ENCODE data around the gene AGPS. TPM values are rescaled to one million over a fixed set of nuclear protein-coding genes. Genes with fewer than 3 reads are reported as not detected.

Gene AGPS
- total RNA-seq, 1 experiment from 2014 or later: 69.9 TPM

GRCh38 chr2:177506505-177506904, 113.9 kb downstream of the AGPS start:
- H3K4me3 Mint-ChIP-seq (ENCODE audit: low read depth, unreplicated experiment): no peak overlapping the region
- CTCF ChIA-PET: no interaction called here
- no peaks in the 10 kb centered on the region for H3K27me3 Mint-ChIP-seq (ENCODE audit: unreplicated experiment)
- no peak for TF ChIP-seq CTCF (IDR thresholded peaks at IDR 0.05; ENCODE audit: unreplicated experiment)
- H3K9me3 Mint-ChIP-seq (ENCODE audit: low read depth, unreplicated experiment): no peaks in the 10 kb centered on the region
- no TSS peak for BruUV-seq (replicated peaks)
- H3K27ac Mint-ChIP-seq (ENCODE audit: unreplicated experiment): no peak overlapping the region
- peaks cover under 1% of the 10 kb centered on the region for H3K4me1 Mint-ChIP-seq (ENCODE audit: low read depth, unreplicated experiment)
- no peak for DNase-seq
- intact Hi-C loops (cut with micrococcal nuclease; ENCODE audit: unreplicated experiment): no loop called here
- H3K36me3 Mint-ChIP-seq (ENCODE audit: insufficient read depth, unreplicated experiment): no peaks in the 10 kb centered on the region

GRCh38 chr2:177506998-177507397, 114.4 kb downstream of the AGPS start:
- no peak for TF ChIP-seq CTCF (IDR thresholded peaks at IDR 0.05; ENCODE audit: unreplicated experiment)
- H3K27me3 Mint-ChIP-seq (ENCODE audit: unreplicated experiment): no peaks in the 10 kb centered on the region
- H3K4me3 Mint-ChIP-seq (ENCODE audit: low read depth, unreplicated experiment): no peak overlapping the region
- H3K9me3 Mint-ChIP-seq (ENCODE audit: low read depth, unreplicated experiment): no peaks in the 10 kb centered on the region
- no peak overlapping the region for H3K27ac Mint-ChIP-seq (ENCODE audit: unreplicated experiment)
- CTCF ChIA-PET: no interaction called here
- no peaks in the 10 kb centered on the region for H3K4me1 Mint-ChIP-seq (ENCODE audit: low read depth, unreplicated experiment)
- H3K36me3 Mint-ChIP-seq (ENCODE audit: insufficient read depth, unreplicated experiment): no peaks in the 10 kb centered on the region
- intact Hi-C loops (cut with micrococcal nuclease; ENCODE audit: unreplicated experiment): no loop called here
- BruUV-seq (replicated peaks): no TSS peak
- no peak for DNase-seq

DNA sequence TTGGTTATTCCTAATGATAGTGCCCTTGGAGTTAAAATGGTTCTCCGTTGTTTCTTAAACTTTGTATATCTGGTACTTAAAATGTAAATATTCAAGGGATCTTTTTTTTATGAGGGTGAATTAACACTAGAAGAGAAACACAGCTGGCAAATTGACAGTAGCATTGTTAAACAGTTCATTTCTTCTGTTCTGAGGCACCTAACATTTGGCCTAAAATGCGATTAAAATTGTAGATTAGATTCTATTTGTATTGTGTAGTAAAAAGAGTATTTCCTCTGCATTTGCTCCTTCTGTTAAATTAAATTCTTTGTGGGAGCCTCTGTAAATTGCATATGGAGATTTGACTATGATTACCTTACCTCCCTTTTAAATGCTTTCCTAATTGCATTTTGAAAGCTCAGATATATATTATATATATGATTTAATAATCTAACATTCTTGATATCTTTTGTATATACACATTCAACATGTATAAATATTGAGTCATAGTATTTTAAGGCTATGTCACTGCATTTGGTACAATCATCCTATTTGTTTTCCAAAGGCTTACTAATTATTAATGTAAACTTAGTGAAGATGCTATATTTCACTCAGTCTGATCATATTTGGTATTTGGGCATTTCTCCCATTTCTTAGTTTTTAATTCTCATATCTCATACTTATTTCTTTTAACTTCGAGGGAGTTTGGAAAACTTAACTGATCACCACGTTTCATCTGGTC, 124.4 kb downstream of the AGPS start:
- BruUV-seq (replicated peaks): no TSS peak
- TF ChIP-seq CTCF (IDR thresholded peaks at IDR 0.05; ENCODE audit: unreplicated experiment): no peak
- CTCF ChIA-PET: no interaction called here
- H3K27ac Mint-ChIP-seq (ENCODE audit: unreplicated experiment): no peak overlapping the region
- H3K27me3 Mint-ChIP-seq (ENCODE audit: unreplicated experiment): no peaks in the 10 kb centered on the region
- H3K4me3 Mint-ChIP-seq (ENCODE audit: low read depth, unreplicated experiment): no peak overlapping the region
- intact Hi-C loops (cut with micrococcal nuclease; ENCODE audit: unreplicated experiment): no loop called here
- no peak for DNase-seq
- no peaks in the 10 kb centered on the region for H3K4me1 Mint-ChIP-seq (ENCODE audit: low read depth, unreplicated experiment)
- no peaks in the 10 kb centered on the region for H3K36me3 Mint-ChIP-seq (ENCODE audit: insufficient read depth, unreplicated experiment)
- no peaks in the 10 kb centered on the region for H3K9me3 Mint-ChIP-seq (ENCODE audit: low read depth, unreplicated experiment)

DNA sequence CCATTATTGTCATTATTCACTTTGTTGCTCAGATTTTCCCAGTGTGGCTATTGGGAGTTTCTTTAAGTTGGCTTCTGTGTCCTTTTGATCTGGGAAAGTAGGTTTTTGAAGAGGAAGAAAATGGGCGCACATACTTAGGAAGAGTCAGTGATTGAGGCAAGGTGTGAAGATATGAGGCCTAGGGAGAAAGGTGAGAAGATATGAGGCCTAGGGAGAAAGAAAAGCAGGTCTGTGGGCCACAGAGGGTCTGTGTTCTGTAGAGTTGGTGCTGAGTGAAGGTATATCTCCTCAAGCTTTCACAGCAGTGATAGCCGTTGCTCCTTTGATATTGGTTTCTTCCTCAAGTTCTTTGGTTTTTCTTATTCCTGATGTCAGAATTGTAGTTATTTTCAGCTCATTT, 126.2 kb downstream of the AGPS start:
- no peaks in the 10 kb centered on the region for H3K9me3 Mint-ChIP-seq (ENCODE audit: low read depth, unreplicated experiment)
- no peak for TF ChIP-seq CTCF (IDR thresholded peaks at IDR 0.05; ENCODE audit: unreplicated experiment)
- no peaks in the 10 kb centered on the region for H3K36me3 Mint-ChIP-seq (ENCODE audit: insufficient read depth, unreplicated experiment)
- no peaks in the 10 kb centered on the region for H3K4me1 Mint-ChIP-seq (ENCODE audit: low read depth, unreplicated experiment)
- H3K4me3 Mint-ChIP-seq (ENCODE audit: low read depth, unreplicated experiment): no peak overlapping the region
- intact Hi-C loops (cut with micrococcal nuclease; ENCODE audit: unreplicated experiment): no loop called here
- H3K27ac Mint-ChIP-seq (ENCODE audit: unreplicated experiment): peak overlapping the region; percentile 28
- DNase-seq: no peak
- CTCF ChIA-PET: interaction anchor here (0.6 kb wide), 1 partner anchor 23 kb away, joined by 5 read pairs; no protein-coding TSS in a partner anchor
- no peaks in the 10 kb centered on the region for H3K27me3 Mint-ChIP-seq (ENCODE audit: unreplicated experiment)
- no TSS peak for BruUV-seq (replicated peaks)
